ENCODE measurements around the gene PDILT.

The PDILT gene

DNA sequence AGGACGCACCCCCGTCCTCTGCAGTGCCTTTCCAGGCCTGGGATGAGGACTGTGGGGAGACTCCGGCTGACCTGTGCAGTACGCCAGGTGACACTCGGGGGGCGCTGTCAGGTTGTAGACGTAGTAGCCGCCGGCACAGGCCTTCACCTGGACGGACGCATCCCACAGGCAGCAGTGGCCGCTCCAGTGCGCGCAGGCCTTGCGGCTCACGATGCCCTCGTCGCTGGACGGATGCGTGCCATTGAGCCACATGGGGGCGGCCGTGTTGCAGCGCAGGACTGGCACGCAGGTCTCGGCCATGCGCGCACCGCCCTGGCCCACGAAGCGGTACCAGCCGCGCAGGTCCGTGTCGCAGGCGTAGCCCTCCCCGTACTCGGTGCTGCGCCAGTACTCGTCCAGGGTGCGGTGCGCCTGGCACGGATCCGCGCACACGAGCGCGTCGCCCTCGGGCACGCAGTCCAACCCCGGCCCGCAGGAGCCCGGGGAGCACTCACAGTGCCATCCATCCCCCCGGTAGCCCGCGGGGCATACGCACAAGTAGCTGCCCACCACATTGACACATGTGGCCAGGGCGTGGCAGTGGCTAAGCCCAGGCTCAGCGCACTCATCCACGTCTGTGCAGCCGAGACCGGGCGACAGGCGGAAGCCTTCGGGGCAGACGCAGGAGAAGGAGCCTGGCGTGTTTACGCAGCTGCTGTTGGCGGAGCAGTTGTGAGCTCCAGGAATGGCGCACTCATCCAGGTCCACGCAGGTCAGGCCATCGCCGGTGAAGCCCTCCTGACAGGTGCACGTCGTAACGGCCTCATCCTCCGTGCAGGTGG lies 56.0 kb downstream of the PDILT start:
- no peak for DNase-seq (ENCODE audit: low read depth)
- TF ChIP-seq CTCF (conservative IDR thresholded peaks at IDR 0.05; ENCODE audit: low read depth, low read length) = no peak

GRCh38 chr16:20347666-20348364 lies 56.7 kb downstream of the PDILT start:
- TF ChIP-seq CTCF (conservative IDR thresholded peaks at IDR 0.05; ENCODE audit: low read depth, low read length) = no peak
- no peak overlapping the region for H3K4me3 ChIP-seq (ENCODE audit: low read depth, low read length)
- DNase-seq (ENCODE audit: low read depth) = no peak

More for the DNA sequence above, 56.0 kb downstream of the PDILT start:
- H3K4me3 ChIP-seq (ENCODE audit: low read depth, low read length) = no peak overlapping the region

- TF ChIP-seq CTCF (conservative IDR thresholded peaks at IDR 0.05; ENCODE audit: low read depth, low read length) = no peak
- H3K4me3 ChIP-seq (ENCODE audit: low read depth, low read length) = no peak overlapping the region
- DNase-seq (ENCODE audit: low read depth) = no peak
Observed at GRCh38 chr16:20344611-20345010, 59.9 kb downstream of the PDILT start.

DNA sequence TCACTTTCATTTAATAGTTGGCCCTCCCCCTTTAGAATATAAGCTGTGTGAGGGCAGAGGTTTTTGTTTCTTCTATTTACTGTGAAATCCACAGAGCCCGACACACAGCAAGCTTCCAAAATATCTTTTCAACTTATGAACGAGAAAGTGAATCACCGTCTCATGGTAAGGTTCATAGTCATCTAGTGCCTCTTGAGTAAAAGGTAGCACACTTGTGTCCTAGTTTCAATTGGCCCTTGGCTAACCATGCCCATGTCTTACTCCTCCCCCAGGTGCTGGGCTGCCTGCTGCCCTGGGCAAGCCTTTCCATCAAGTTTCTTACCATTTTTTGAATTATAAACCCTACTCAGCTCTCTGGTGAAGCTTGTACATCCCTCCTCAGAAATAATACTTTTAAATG lies 64.8 kb downstream of the PDILT start:
- no peak for TF ChIP-seq CTCF (conservative IDR thresholded peaks at IDR 0.05; ENCODE audit: low read depth, low read length)
- DNase-seq (ENCODE audit: low read depth) = no peak
- H3K4me3 ChIP-seq (ENCODE audit: low read depth, low read length) = no peak overlapping the region

DNA sequence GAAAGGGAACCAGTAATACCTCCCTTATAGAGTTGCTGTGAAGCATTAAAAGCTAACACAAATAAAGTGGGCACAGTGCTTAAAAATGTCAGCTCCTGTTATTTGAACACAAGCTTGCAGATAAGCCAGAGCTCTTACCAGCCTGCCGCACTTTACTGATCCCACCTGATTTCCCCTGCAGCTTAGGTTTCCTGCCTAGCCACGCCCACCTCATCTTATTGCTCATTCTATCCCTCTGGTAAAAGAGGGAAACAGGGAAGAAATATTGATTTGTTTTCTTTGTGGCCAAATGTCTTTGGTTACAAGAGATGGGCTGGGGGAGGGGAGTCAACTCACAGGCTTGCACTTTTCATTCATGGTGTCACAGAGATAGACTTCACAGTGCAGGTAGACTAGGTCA lies 67.6 kb downstream of the PDILT start:
- DNase-seq (ENCODE audit: low read depth) = no peak
- H3K4me3 ChIP-seq (ENCODE audit: low read depth, low read length) = no peak overlapping the region
- TF ChIP-seq CTCF (conservative IDR thresholded peaks at IDR 0.05; ENCODE audit: low read depth, low read length) = no peak

DNA sequence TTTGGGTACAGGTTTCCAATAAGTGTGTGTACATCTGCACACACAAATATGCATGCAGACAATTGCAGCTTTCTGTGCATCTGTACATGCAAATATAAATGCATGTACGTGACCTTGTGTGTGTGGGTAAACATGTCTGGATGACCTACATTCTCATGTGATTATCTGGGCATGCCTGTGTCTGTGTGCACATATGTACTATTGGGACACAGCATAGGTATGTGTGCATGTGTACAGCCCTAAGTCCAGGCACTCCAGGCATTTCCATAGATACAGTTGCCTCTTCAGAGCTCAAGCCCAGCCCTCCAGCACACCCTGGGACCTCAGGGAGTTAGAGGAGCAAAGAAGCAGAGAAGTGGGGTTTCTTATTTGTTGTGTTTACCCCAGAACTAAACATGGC lies 70.1 kb downstream of the PDILT start:
- H3K4me3 ChIP-seq (ENCODE audit: low read depth, low read length) = no peak overlapping the region
- DNase-seq (ENCODE audit: low read depth) = no peak
- no peak for TF ChIP-seq CTCF (conservative IDR thresholded peaks at IDR 0.05; ENCODE audit: low read depth, low read length)

Data from choroid plexus epithelial cell (primary cell).